ENCODE data around the gene TNFAIP3. TPM values are rescaled to one million over a fixed set of nuclear protein-coding genes. Genes with fewer than 3 reads are reported as not detected.

Gene TNFAIP3
- 3.9 and 4.5 TPM in 2 replicates for total RNA-seq

DNA sequence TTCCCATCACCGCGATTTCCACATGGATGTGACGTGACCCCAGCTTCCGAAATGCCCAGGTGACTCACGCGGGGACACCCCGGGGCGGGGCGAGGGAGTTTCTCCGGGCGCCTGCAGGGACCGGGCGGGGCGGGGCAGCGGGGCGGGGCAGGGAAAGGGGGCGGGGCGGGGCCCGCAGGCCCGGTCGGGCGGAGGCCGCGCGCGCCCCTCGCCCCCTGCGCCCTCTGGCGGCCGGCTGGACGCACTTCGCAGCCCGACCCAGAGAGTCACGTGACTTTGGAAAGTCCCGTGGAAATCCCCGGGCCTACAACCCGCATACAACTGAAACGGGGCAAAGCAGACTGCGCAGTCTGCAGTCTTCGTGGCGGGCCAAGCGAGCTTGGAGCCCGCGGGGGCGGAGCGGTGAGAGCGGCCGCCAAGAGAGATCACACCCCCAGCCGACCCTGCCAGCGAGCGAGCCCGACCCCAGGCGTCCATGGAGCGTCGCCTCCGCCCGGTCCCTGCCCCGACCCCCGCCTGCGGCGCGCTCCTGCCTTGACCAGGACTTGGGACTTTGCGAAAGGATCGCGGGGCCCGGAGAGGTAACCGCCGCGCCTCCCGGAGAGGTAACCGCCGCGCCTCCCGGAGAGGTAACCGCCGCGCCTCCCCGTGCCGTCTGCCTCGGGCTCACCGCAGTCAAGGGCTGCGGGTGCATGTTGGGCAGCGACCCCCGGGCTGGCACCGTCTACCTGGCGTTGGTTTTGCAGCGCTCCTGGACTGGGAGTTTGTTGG is at the start of gene TNFAIP3:
Gene TNFAIP3 (plus strand): TSS at position 346 of the 771 bp plus-strand sequence. CDS start 3,969 bp downstream, outside the sequence.

Other genes starting within 250 kb of the TNFAIP3 start
- 36.7 and 47.4 TPM in 2 replicates for gene PERP, start 240.2 kb downstream of the TNFAIP3 start, total RNA-seq

Data from thoracic aorta endothelial cell (primary cell).